Gastrocnemius medialis (tissue), 4 donors: ENCODE results near the gene SIAH2. TPM values are rescaled to one million over a fixed set of nuclear protein-coding genes. Genes with fewer than 3 reads are reported as not detected.

Source experiments
- ATAC-seq, 2 donors: fragments of 150-250 bp; one replicate each; pipeline ENCODE4 v1.9.1; 2016
- DNase-seq, 2 donors: peaks; one replicate each; pipeline ENCODE4 v3.0.0-alpha.2; 2019
- H3K27ac ChIP-seq, 4 donors: fragments of 200-600 bp; sonication (generic); 1 replicate in 1 of 4; 2 replicates in 3 of 4; pipeline ENCODE4 v1.5.1; 2016 to 2018; ENCODE audit warnings: mild to moderate bottlenecking in 2 of 4, moderate library complexity in 1 of 4
- H3K27me3 ChIP-seq, 3 donors: fragments of 200-600 bp; sonication (generic) in 2 of 3; 1 replicate in 1 of 3; 2 replicates in 2 of 3; pipeline versions ENCODE4 v1.5.1 to v1.6.0; 2016 to 2019; ENCODE audit warnings: mild to moderate bottlenecking in 1 of 3, moderate library complexity in 1 of 3
- H3K36me3 ChIP-seq, 2 donors: fragments of 200-600 bp; sonication (generic) in 1 of 2; one replicate each; pipeline ENCODE4 v1.5.1; 2017 to 2018
- H3K4me1 ChIP-seq, 2 donors: fragments of 200-600 bp; sonication (generic) in 1 of 2; one replicate each; pipeline ENCODE4 v1.5.1; 2016 to 2017; ENCODE audit warnings: mild to moderate bottlenecking in 2 of 2
- H3K4me3 ChIP-seq, 4 donors: fragments of 200-600 bp; sonication (generic) in 3 of 4; 1 replicate in 1 of 4; 2 replicates in 3 of 4; pipeline ENCODE4 v1.5.1; 2016 to 2019; ENCODE audit warnings: mild to moderate bottlenecking in 2 of 4
- H3K9me3 ChIP-seq, 3 donors: fragments of 200-600 bp; sonication (generic) in 2 of 3; 1 replicate in 1 of 3; 2 replicates in 2 of 3; pipeline ENCODE4 v1.5.1; 2016 to 2019
- CTCF ChIP-seq, 5 experiments: fragments of 450-650 bp in 3 of 5; fragments of 200-600 bp in 2 of 5; sonication (generic) in 2 of 5; IDR thresholded peaks in 4 of 5; conservative IDR thresholded peaks in 1 of 5; 1 replicate in 4 of 5; 2 replicates in 1 of 5; pipeline ENCODE4 v1.5.1; 2016 to 2019; ENCODE audit warnings: antibody characterized with exemption in 5 of 5, mild to moderate bottlenecking in 3 of 5, moderate library complexity in 3 of 5
- POLR2A ChIP-seq, 2 donors: fragments of 450-650 bp; IDR thresholded peaks; one replicate each; pipeline ENCODE4 v1.6.1; 2017; ENCODE audit warnings: antibody characterized with exemption in 2 of 2, mild to moderate bottlenecking in 2 of 2, moderate library complexity in 2 of 2
- in situ Hi-C, 4 donors: fragments of 200-750 bp; cut with MboI; loops; one replicate each; pipeline versions ENCODE4 v1.15.0 to v1.8.0; 2017; ENCODE audit warnings: low sequenced_read_pairs in 4 of 4
- intact Hi-C: fragments of 100-400 bp; cut with DNase I; formaldehyde crosslinking; loops from one replicate; pipeline ENCODE4 v1.15.1; 2023; ENCODE audit warnings: low total_unique reads
- total RNA-seq, 4 donors: library from RNA; depleted of rRNA; stranded (reverse); fragments of >200 nt; gene quantifications; one replicate each; pipeline versions ENCODE4 v1.1.0 to v1.2.3, GENCODE V29; 2016

SIAH2 gene
- total RNA-seq, 4 donors from 2014 or later = 10.9 to 25.6 (median 20.0) TPM

- intact Hi-C loops = loop anchor here (5.0 kb wide), 3 partner anchors 63 to 358 kb away; partner anchors contain the start of genes ERICH6, SELENOT and TSC22D2
- Histone ChIP-seq H3K4me3 (no peak overlapping the region), H3K27ac (peak overlapping the region in 2 of 4 donors; percentile 92 to 93), H3K36me3 (no peaks in the 10 kb centered on the region), H3K9me3 (no peaks in the 10 kb centered on the region), H3K4me1 (peaks cover 19 to 23% of the 10 kb centered on the region in 2 donors), H3K27me3 (no peaks in the 10 kb centered on the region)
- ATAC-seq (no peak), DNase-seq (no peak)
- TF ChIP-seq CTCF (IDR thresholded peaks at IDR 0.05 in 4 of 5, conservative IDR thresholded peaks at IDR 0.05 in 1 of 5) (no peak), POLR2A (IDR thresholded peaks at IDR 0.05) (no peak)
- in situ Hi-C loops = loop anchor here in 1 of 4 donors (10.0 kb wide), 1 partner anchor 160 kb away; the partner anchor contains the start of gene SELENOT
These were observed 2.0 kb upstream of the SIAH2 start for GRCh38 chr3:150764967-150765366.

GRCh38 chr3:150764566-150764965 lies 1.6 kb upstream of the SIAH2 start:
- in situ Hi-C loops = loop anchor here in 1 of 4 donors (10.0 kb wide), 1 partner anchor 160 kb away; the partner anchor contains the start of gene SELENOT
- H3K9me3 ChIP-seq = no peaks in the 10 kb centered on the region
- DNase-seq = no peak
- peak overlapping the region; percentile 92 to 99 (median 96) for H3K27ac ChIP-seq
- intact Hi-C loops = loop anchor here (5.0 kb wide), 3 partner anchors 62 to 357 kb away; partner anchors contain the start of genes ERICH6, SELENOT and TSC22D2
- H3K27me3 ChIP-seq = no peaks in the 10 kb centered on the region
- TF ChIP-seq CTCF (IDR thresholded peaks at IDR 0.05 in 4 of 5, conservative IDR thresholded peaks at IDR 0.05 in 1 of 5) (no peak), POLR2A (IDR thresholded peaks at IDR 0.05) (no peak)
- H3K4me1 ChIP-seq = peaks cover 23 to 25% of the 10 kb centered on the region in 2 donors
- peak overlapping the region in 1 of 4 donors; percentile 69 for H3K4me3 ChIP-seq
- H3K36me3 ChIP-seq = no peaks in the 10 kb centered on the region
- no peak for ATAC-seq

- ATAC-seq = peak; percentile 50 to 59
- DNase-seq = peak; percentile 46 to 66
- in situ Hi-C loops (loop anchor here in 1 of 4 donors (10.0 kb wide), 1 partner anchor 159 kb away; the partner anchor contains the start of gene SELENOT), intact Hi-C loops (loop anchor here (2.0 to 5.0 kb wide), 4 partner anchors 62 to 357 kb away; partner anchors contain the start of genes EIF2A, ERICH6, SELENOT and SERP1)
- Histone ChIP-seq H3K27ac (peak overlapping the region; percentile 92 to 99 (median 96)), H3K27me3 (no peaks in the 10 kb centered on the region), H3K4me3 (peak overlapping the region; percentile 61 to 80 (median 65)), H3K4me1 (peaks cover 28 to 31% of the 10 kb centered on the region in 2 donors), H3K36me3 (no peaks in the 10 kb centered on the region), H3K9me3 (no peaks in the 10 kb centered on the region)
- TF ChIP-seq POLR2A (IDR thresholded peaks at IDR 0.05) (no peak), CTCF (IDR thresholded peaks at IDR 0.05 in 4 of 5, conservative IDR thresholded peaks at IDR 0.05 in 1 of 5) (peak; percentile 21 to 82 (median 41))
These were observed 993 bp upstream of the SIAH2 start for GRCh38 chr3:150763841-150764483.

- H3K36me3 ChIP-seq = no peaks in the 10 kb centered on the region
- intact Hi-C loops = loop anchor here (2.0 to 5.0 kb wide), 4 partner anchors 60 to 355 kb away; partner anchors contain the start of genes EIF2A, ERICH6, SELENOT and SERP1
- no peaks in the 10 kb centered on the region for H3K9me3 ChIP-seq
- peak overlapping the region; percentile 61 to 80 (median 65) for H3K4me3 ChIP-seq
- peaks cover 33 to 39% of the 10 kb centered on the region in 2 donors for H3K4me1 ChIP-seq
- peak overlapping the region; percentile 92 to 99 (median 96) for H3K27ac ChIP-seq
- TF ChIP-seq POLR2A (IDR thresholded peaks at IDR 0.05) = peak in 1 of 2 donors; percentile 98
- peak in 3 of 5 experiments; percentile 3 to 22 (median 17) for TF ChIP-seq CTCF (IDR thresholded peaks at IDR 0.05 in 4 of 5, conservative IDR thresholded peaks at IDR 0.05 in 1 of 5)
- ATAC-seq (peak; percentile 23 to 34), DNase-seq (no peak)
- no peaks in the 10 kb centered on the region for H3K27me3 ChIP-seq
- in situ Hi-C loops = loop anchor here in 1 of 4 donors (10.0 kb wide), 1 partner anchor 158 kb away; the partner anchor contains the start of gene SELENOT
These were observed 277 bp downstream of the SIAH2 start for GRCh38 chr3:150762662-150763121.
